HL-60 (cell line): ENCODE measurements around the gene MICU1.

ENCODE experiments used
- CTCF ChIP-seq: IDR thresholded peaks from one replicate; pipeline ENCODE4 v1.5.1; 2011; ENCODE audit warnings: low read length, control low read depth, inconsistent platforms; ENCODE audit not compliant: insufficient read depth
- POLR2AphosphoS5 ChIP-seq: IDR thresholded peaks from 2 replicates; pipeline ENCODE4 v1.6.1; 2012; ENCODE audit warnings: low read depth
- REST ChIP-seq: IDR thresholded peaks from 2 replicates; pipeline ENCODE4 v1.6.1; 2012; ENCODE audit warnings: low read depth; ENCODE audit not compliant: insufficient replicate concordance
- SPI1 ChIP-seq: IDR thresholded peaks from 2 replicates; pipeline ENCODE4 v1.6.1; 2012; ENCODE audit warnings: low read depth, mild to moderate bottlenecking, borderline replicate concordance

- TF ChIP-seq CTCF (peak; percentile 94), SPI1 (no peak), REST (no peak), POLR2AphosphoS5 (no peak)
Observed at GRCh38 chr10:72340510-72341261, 285.2 kb downstream of the MICU1 start.
